ENCODE results near the gene ULBP3.

Gene ULBP3

DNA sequence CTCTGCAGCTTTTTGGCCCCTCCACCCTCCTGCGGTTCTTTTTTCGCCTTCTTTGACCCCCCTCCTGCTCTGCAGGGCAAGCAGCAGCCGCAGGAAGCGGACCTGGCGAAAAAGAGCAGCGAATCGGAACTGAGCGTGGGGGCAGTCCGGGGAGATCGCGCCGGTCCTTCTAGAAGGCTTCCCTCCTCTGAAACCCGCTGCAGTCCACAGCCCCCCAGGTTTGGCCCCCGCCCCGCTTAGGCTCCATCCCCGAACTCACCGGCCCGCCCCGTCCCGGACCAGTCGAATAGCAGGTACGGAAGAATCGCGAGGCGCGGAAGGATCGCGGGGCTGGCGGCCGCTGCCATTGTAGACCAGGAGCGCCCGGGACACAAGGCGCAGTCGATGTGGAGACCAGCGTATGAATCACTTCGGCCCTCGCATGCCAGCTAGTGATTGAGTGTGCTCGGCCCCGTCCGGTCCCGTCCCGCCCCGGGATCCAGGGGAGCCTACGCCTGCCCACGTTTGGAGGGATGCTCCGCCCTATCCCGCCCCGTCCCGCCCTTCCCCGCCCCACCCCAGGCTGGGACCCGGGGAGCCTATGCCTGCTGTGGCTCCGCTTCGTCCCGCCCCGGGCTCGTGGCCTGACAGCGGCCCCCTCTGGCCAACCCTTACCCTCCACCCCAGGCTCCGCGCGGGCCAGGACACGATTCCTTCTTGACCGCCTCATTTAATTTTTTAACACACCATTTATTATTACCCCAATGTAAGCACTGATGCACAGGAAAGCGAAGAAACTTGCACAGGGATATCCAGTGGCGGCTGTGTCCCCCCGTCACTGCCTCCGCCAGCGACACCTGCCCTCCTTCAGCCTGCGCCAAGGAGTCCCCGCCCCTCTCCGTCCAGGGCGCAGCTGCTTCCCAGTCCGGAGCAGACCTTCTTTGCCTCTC lies at the start of gene ULBP3:
ULBP3 (minus strand) TSS at position 402 of the 929 bp plus-strand sequence; CDS start at position 347, 55 bp downstream.
- DNase-seq: no peak

DNA sequence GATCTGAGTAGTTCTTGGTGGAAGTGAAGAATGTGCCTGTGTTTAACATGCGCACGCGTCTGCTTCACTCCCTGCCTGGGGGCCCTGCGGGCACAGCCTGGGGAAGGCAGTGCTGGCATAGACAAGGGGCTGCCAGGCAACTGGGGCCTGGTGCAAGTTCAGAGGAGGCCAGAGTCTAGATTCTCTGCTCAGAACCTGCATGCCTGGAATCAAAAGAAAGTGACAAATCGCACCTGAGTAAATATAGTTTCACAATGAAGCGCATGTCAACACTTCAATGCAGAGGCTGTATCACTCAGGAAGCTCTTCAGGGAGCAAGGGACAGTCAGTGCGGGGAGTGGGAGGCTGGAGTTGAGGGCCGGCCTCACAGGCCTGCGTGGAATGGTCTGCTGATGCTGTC lies 49.7 kb upstream of the ULBP3 start:
- peak; percentile 42 for DNase-seq

GRCh38 chr6:150118203-150118602 lies 49.3 kb upstream of the ULBP3 start:
- no peak for DNase-seq

DNA sequence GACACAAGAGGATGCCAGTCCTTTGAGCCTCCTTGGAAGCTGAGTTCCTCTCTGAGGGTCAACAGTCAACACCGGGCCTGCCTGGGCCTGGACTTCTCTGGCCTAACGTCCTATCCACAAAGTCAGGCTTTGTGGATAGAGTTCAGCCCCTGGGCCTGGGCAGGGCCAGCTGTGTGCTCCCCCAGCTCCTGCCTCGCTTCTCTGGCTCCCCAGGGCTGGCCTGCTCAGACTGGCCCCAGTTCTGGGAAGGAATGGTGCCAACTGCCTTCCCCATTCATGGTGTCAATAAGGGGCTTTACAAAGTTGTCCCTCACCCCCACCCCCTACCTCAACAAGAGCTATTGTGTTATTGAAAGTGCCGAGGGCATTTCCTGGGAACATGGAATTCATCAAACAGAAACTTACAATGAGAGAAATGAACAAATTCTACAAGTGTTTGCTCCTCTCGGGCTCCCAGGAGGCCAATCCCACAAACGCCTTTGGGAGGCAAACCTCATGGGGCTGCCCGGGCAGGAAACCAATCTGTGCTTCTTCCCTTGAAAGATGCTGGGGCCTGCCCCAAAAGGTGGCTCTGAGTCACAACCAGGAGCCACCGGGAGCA lies 47.4 kb upstream of the ULBP3 start:
- DNase-seq: no peak

GRCh38 chr6:150115769-150116168 lies 46.8 kb upstream of the ULBP3 start:
- DNase-seq: no peak

- DNase-seq: no peak
These were observed 43.3 kb upstream of the ULBP3 start for GRCh38 chr6:150112233-150112632.

DNA sequence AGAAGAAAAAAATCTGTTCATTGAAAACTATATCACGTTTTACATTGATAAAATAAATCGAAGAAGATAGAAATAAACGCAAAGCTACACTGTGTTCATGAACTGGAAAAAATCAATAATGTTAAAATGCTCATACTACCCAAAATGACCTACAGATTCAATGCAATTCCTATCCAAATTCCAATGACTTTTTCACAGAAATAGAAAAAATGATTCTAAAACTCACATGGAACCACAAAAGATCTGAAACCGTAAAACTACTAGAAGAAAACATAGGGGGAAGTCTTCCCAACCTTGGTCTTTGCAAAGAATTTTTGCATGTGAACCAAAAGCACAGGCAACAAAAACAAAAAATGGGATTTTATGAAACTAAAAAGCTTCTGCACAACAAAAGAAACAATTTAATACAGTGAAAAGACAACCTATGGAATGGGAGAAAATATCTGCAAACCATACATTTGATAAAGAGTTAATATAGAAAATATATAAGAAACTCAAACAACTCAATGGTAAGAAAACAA lies 33.9 kb upstream of the ULBP3 start:
- DNase-seq: no peak

- DNase-seq: no peak
These were observed 31.8 kb upstream of the ULBP3 start for GRCh38 chr6:150100745-150101144.

- DNase-seq: no peak
These were observed 31.0 kb upstream of the ULBP3 start for GRCh38 chr6:150099953-150100352.

DNA sequence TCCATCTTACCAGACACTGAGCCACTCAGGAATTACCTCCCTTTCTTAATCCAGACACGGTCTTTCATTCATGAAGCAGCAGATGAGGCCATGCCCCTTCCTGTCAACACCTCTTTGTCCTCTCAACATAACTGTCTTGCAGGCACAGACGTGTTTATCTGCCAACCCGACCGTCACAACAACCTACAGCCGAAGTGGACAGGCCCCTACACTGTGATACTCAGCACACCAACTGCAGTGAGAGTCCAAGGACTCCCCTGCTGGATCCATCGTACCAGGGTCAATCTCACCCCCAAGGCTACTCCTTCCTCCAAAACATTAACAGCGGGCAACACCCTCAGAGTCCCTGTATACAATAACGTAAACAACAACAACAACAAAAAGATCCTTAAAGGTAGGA lies 30.6 kb upstream of the ULBP3 start:
- DNase-seq: no peak

GRCh38 chr6:150098155-150098554 lies 29.2 kb upstream of the ULBP3 start:
- DNase-seq: no peak

DNA sequence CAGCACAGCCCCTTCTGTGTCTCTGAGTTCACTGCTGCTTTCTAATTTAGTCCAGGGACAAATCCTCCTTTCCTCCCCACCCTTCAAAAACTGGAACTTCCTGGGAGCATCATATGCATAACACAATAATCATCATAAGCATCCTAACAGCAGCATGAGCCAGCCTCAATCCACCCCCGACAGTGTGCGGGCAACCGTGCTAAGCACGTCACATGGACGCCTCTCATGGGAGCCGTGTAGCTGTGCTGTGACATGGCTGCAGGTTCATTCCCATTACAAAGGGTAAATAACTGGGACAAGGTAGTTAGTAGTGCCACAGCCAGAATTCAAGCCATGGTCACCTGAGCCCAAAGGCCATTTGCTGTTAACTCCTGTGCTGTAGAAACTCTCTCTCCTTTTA lies 24.5 kb upstream of the ULBP3 start:
- DNase-seq: no peak

DNA sequence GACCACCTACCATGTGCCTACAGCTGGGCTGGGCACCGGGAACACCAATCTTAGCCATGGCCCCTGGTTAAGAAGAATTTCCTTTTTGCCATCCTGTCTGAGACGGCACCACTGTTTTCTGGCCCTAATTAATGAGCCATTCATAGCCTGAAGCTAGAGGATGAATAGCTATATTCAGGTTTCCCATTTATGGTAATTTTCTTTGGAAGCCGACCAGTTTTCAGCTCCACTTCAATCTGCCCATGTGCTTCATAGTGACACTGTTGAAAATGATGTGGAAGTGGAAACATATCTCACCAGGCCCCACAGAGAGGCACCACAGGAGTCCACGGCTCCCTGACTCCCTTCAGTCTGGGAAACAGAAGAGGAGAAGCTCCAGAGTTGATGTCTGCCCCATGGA lies 22.6 kb upstream of the ULBP3 start:
- DNase-seq: no peak

DNA sequence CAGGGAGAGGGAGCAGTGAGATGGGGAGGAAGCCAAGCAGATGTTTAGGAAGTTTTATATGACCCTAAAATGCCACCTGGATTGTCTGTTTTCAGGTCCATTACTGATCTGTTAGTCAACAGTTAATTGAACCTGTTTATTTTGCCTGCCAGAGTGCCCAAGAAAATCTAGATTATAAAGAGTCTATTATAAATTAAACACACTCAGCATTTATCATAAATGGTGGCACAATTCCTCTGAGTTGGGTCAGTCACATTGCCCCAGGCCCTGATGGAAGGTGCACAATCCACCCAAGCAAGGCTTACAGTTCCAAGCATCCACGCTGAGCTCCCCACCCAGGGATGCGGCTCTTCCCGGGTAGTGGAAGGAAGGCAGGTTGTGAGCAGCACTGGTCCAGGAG lies 21.4 kb upstream of the ULBP3 start:
- DNase-seq: no peak

DNA sequence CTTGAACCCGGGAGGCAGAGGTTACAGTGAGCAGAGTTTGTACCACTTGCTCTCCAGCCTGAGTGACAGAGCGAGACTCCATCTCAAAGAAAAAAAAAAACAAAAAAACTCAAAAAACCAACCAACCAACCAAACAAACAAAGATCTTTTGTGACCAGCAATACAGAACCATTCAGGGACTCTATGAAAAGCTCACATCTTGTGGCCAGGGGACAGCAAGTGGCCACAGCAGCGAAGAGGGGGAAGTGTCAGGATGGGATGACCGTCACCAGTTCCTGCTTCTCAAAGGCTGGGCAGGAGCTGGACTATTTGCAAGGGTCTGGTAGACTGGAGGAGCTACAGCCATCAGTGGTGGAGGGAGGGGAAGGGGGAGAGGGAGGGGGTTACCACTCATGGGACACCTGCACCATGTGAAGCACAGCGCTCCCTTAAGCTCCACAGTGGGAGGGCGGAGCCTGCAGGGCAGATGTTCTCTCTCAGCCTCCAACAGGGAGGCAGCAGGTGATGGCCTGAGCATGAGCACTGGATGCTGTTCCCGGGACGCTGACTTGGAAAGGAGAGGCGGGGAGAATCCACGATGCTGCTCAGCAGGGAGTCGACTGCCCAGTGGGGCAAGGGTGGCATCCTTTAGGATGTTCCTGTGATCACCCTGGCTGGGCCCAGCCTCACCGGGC lies 19.7 kb upstream of the ULBP3 start:
- DNase-seq: no peak

GRCh38 chr6:150087336-150087735 lies 18.4 kb upstream of the ULBP3 start:
- DNase-seq: no peak

GRCh38 chr6:150086026-150086425 lies 17.1 kb upstream of the ULBP3 start:
- DNase-seq: no peak

- DNase-seq: no peak
These were observed 15.5 kb upstream of the ULBP3 start for GRCh38 chr6:150084426-150084825.

- no peak for DNase-seq
These were observed 14.9 kb upstream of the ULBP3 start for GRCh38 chr6:150083839-150084238.

- no peak for DNase-seq
These were observed 12.8 kb upstream of the ULBP3 start for GRCh38 chr6:150081702-150082101.

GRCh38 chr6:150079604-150080003 lies 10.7 kb upstream of the ULBP3 start:
- DNase-seq: no peak

- no peak for DNase-seq
These were observed 9.9 kb upstream of the ULBP3 start for GRCh38 chr6:150078788-150079187.

GRCh38 chr6:150076196-150076893 lies 7.4 kb upstream of the ULBP3 start:
- no peak for DNase-seq
